Neural progenitor cell (in vitro differentiated cells): ENCODE measurements around the gene PRPF18. TPM values are rescaled to one million over a fixed set of nuclear protein-coding genes. Genes with fewer than 3 reads are reported as not detected.

ENCODE experiments used
- DNase-seq: peaks from one replicate; pipeline ENCODE4 v3.0.0-alpha.2; 2016; ENCODE audit warnings: low spot score
- H2AFZ ChIP-seq: fragments of 200-600 bp; sonication (generic); replicated peaks from 2 replicates; pipeline ENCODE4 v1.6.1; 2016; ENCODE audit warnings: antibody characterized with exemption
- H3F3A ChIP-seq: fragments of 200-600 bp; sonication (generic); 2 replicates; pipeline ENCODE4 v1.6.1; 2016; ENCODE audit warnings: antibody characterized with exemption, low read depth
- H3K27ac ChIP-seq: fragments of 200-600 bp; sonication (generic); 2 replicates; pipeline ENCODE4 v1.5.1; 2016; ENCODE audit warnings: mild to moderate bottlenecking
- H3K27me3 ChIP-seq: fragments of 200-600 bp; sonication (generic); 2 replicates; pipeline ENCODE4 v1.6.1; 2016; ENCODE audit warnings: mild to moderate bottlenecking, moderate library complexity
- H3K36me3 ChIP-seq: fragments of 200-600 bp; sonication (generic); 2 replicates; pipeline ENCODE4 v1.5.1; 2016
- H3K4me1 ChIP-seq: fragments of 200-600 bp; sonication (generic); 2 replicates; pipeline ENCODE4 v1.6.1; 2016; ENCODE audit warnings: mixed run types
- H3K4me2 ChIP-seq: fragments of 200-600 bp; sonication (generic); 2 replicates; pipeline ENCODE4 v1.6.1; 2016
- H3K4me3 ChIP-seq: fragments of 200-600 bp; sonication (generic); 2 replicates; pipeline ENCODE4 v1.5.1; 2016
- H3K79me2 ChIP-seq: fragments of 200-600 bp; sonication (generic); 2 replicates; pipeline ENCODE4 v1.6.1; 2016; ENCODE audit warnings: low read depth
- H3K9ac ChIP-seq: fragments of 200-600 bp; sonication (generic); 2 replicates; pipeline ENCODE4 v1.6.1; 2016
- H3K9me3 ChIP-seq: fragments of 200-600 bp; sonication (generic); 2 replicates; pipeline ENCODE4 v1.5.1; 2016; ENCODE audit warnings: low read depth
- H4K20me1 ChIP-seq: fragments of 200-600 bp; sonication (generic); 2 replicates; pipeline ENCODE4 v1.6.1; 2016; ENCODE audit warnings: low read depth
- H3K27ac Mint-ChIP-seq: 3 replicates; pipeline ENCODE4 v1.8.0; 2021; ENCODE audit warnings: mixed read lengths
- H3K27me3 Mint-ChIP-seq: 2 replicates; pipeline ENCODE4 v1.8.0; 2022; ENCODE audit warnings: low read depth, mild to moderate bottlenecking, inconsistent platforms, moderate library complexity, mixed read lengths; ENCODE audit not compliant: insufficient read depth
- H3K36me3 Mint-ChIP-seq: 3 replicates; pipeline ENCODE4 v1.8.0; 2021; ENCODE audit warnings: mixed read lengths
- H3K4me1 Mint-ChIP-seq: 3 replicates; pipeline ENCODE4 v1.8.0; 2021; ENCODE audit warnings: mixed read lengths
- H3K4me3 Mint-ChIP-seq: 3 replicates; pipeline ENCODE4 v1.8.0; 2021; ENCODE audit warnings: mild to moderate bottlenecking, moderate library complexity, mixed read lengths
- H3K9me3 Mint-ChIP-seq: 3 replicates; pipeline ENCODE4 v1.8.0; 2020; ENCODE audit warnings: mixed read lengths
- CTCF ChIP-seq: fragments of 200-600 bp; sonication (generic); IDR thresholded peaks from 2 replicates; pipeline ENCODE4 v1.5.1; 2017; ENCODE audit warnings: antibody characterized with exemption, mild to moderate bottlenecking
- EZH2 ChIP-seq: fragments of 200-600 bp; sonication (generic); IDR thresholded peaks from 2 replicates; pipeline ENCODE4 v1.6.1; 2017; ENCODE audit warnings: antibody characterized with exemption, mild to moderate bottlenecking, moderate library complexity
- EZH2phosphoT487 ChIP-seq: fragments of 200-600 bp; sonication (generic); IDR thresholded peaks from 2 replicates; pipeline ENCODE4 v1.6.1; 2017; ENCODE audit warnings: antibody characterized with exemption
- total RNA-seq: library from RNA; depleted of rRNA; stranded (reverse); fragments of >200 nt; gene quantifications from 2 replicates; pipeline ENCODE4 v1.2.3, GENCODE V29; 2015; ENCODE audit warnings: low replicate concordance

Gene PRPF18
- total RNA-seq, 1 donor from 2014 or later, result 30.8 TPM

DNA sequence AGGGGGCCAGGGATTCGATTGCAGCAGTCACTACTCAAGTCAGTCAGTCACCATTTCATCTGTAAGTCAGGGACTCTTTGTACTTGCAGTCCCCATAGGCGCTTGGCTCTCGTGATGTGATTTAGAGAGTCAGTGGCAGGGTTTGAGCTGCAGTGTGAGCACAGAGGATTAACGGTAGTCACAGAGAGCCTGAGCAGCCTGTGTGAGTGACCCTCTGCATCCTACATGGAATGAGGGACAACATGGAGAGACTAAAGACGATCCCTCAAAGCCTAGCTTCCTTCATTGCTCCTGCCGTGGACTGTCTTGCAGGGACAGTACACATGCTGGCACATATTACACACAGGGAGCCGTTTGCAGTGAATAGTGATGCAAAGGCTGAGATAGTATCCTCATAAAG lies 56.3 kb downstream of the PRPF18 start:
- Histone ChIP-seq H3K79me2 (no peaks in the 10 kb centered on the region), H3K4me3 (no peak overlapping the region), H2AFZ (no peak overlapping the region), H3K27ac (no peak overlapping the region), H4K20me1 (no peaks in the 10 kb centered on the region), H3K27me3 (no peaks in the 10 kb centered on the region), H3K9ac (no peak overlapping the region), H3K4me1 (no peaks in the 10 kb centered on the region), H3F3A (no peaks in the 10 kb centered on the region), H3K36me3 (no peaks in the 10 kb centered on the region), H3K4me2 (no peak overlapping the region), H3K9me3 (no peaks in the 10 kb centered on the region)
- H3K27ac Mint-ChIP-seq, result no peak overlapping the region
- peaks cover 56% of the 10 kb centered on the region for H3K36me3 Mint-ChIP-seq
- no peaks in the 10 kb centered on the region for H3K4me1 Mint-ChIP-seq
- no peak overlapping the region for H3K4me3 Mint-ChIP-seq
- no peaks in the 10 kb centered on the region for H3K27me3 Mint-ChIP-seq
- no peak for TF ChIP-seq CTCF
- TF ChIP-seq EZH2phosphoT487, result no peak
- TF ChIP-seq EZH2, result no peak
- no peak for DNase-seq
- H3K9me3 Mint-ChIP-seq, result peaks cover 16% of the 10 kb centered on the region

GRCh38 chr10:13644866-13645265 lies 58.1 kb downstream of the PRPF18 start:
- H3K9ac ChIP-seq, result no peak overlapping the region
- H3K4me1 ChIP-seq, result no peaks in the 10 kb centered on the region
- no peaks in the 10 kb centered on the region for H3K27me3 ChIP-seq
- no peak for TF ChIP-seq CTCF
- no peak for TF ChIP-seq EZH2phosphoT487
- TF ChIP-seq EZH2, result no peak
- H3K27ac Mint-ChIP-seq, result no peak overlapping the region
- DNase-seq, result no peak
- H3K4me1 Mint-ChIP-seq, result no peaks in the 10 kb centered on the region
- no peak overlapping the region for H3K4me2 ChIP-seq
- H4K20me1 ChIP-seq, result no peaks in the 10 kb centered on the region
- H3K79me2 ChIP-seq, result no peaks in the 10 kb centered on the region
- H3K36me3 ChIP-seq, result no peaks in the 10 kb centered on the region
- H3K9me3 ChIP-seq, result no peaks in the 10 kb centered on the region
- peaks cover 60% of the 10 kb centered on the region for H3K36me3 Mint-ChIP-seq
- H3F3A ChIP-seq, result no peaks in the 10 kb centered on the region
- H3K27ac ChIP-seq, result no peak overlapping the region
- no peak overlapping the region for H3K4me3 ChIP-seq
- no peaks in the 10 kb centered on the region for H3K27me3 Mint-ChIP-seq
- peaks cover 16% of the 10 kb centered on the region for H3K9me3 Mint-ChIP-seq
- no peak overlapping the region for H2AFZ ChIP-seq
- no peak overlapping the region for H3K4me3 Mint-ChIP-seq

DNA sequence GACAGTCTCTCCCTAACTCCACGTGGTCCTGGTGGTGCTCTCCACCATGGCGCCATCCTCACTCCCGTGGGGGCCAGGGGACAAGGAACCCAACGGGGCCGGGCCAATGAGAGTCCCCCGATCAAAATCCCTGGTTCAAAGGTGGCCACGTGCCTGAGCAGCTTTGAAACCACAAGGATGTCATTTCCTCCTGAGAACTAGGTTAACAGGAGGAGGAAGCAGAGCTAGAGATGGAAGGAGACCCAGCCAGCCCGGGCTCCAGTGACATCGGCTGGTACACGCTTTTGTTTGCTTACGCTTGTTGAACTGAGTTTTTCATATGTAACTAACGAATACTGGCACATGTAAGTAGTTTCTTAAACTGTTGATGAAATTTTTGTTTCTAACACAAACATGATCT lies 61.7 kb downstream of the PRPF18 start:
- H3K79me2 ChIP-seq, result no peaks in the 10 kb centered on the region
- no peaks in the 10 kb centered on the region for H3K4me1 ChIP-seq
- H4K20me1 ChIP-seq, result no peaks in the 10 kb centered on the region
- no peak overlapping the region for H3K9ac ChIP-seq
- DNase-seq, result no peak
- H2AFZ ChIP-seq, result no peak overlapping the region
- no peak overlapping the region for H3K27ac ChIP-seq
- H3K27me3 ChIP-seq, result no peaks in the 10 kb centered on the region
- Mint-ChIP-seq H3K27me3 (no peaks in the 10 kb centered on the region), H3K4me3 (no peak overlapping the region), H3K36me3 (peaks cover 51% of the 10 kb centered on the region), H3K4me1 (peaks cover 7% of the 10 kb centered on the region), H3K9me3 (no peaks in the 10 kb centered on the region), H3K27ac (no peak overlapping the region)
- no peak overlapping the region for H3K4me2 ChIP-seq
- H3K4me3 ChIP-seq, result no peak overlapping the region
- H3K9me3 ChIP-seq, result no peaks in the 10 kb centered on the region
- no peaks in the 10 kb centered on the region for H3K36me3 ChIP-seq
- no peak for TF ChIP-seq EZH2phosphoT487
- TF ChIP-seq CTCF, result no peak
- no peak for TF ChIP-seq EZH2
- H3F3A ChIP-seq, result no peaks in the 10 kb centered on the region
